H1 (cell line): ENCODE results near the gene SLC22A14. TPM values are rescaled to one million over a fixed set of nuclear protein-coding genes. Genes with fewer than 3 reads are reported as not detected.

Source experiments
- CTCF ChIA-PET: fragments of 300-600 bp; sonication (Branson Sonifier 250); formaldehyde crosslinking; loops from one replicate; lab custom pipeline; 2021; ENCODE audit not compliant: partially characterized antibody; lab: Charles Lee
- POLR2A ChIA-PET: fragments of 300-600 bp; sonication (Branson Sonifier 250); formaldehyde crosslinking; loops from one replicate; lab custom pipeline; 2021; ENCODE audit warnings: inconsistent platforms; ENCODE audit not compliant: partially characterized antibody; lab: Charles Lee
- DNase-seq, 2 experiments: peaks; one replicate each; pipeline versions ENCODE4 v3.0.0 to v3.0.0-alpha.2; 2010 to 2022; ENCODE audit warnings: low spot score in 2 of 2, low read depth in 1 of 2, mixed read lengths in 1 of 2
- FAIRE-seq: peaks from 2 replicates; lab custom pipeline; 2011; peaks lifted over from hg19 to GRCh38; lab: Jason Lieb, UNC
- H2AFZ ChIP-seq: 2 replicates; pipeline ENCODE4 v1.8.1; 2012; ENCODE audit warnings: low read length, inconsistent platforms
- H2AK5ac ChIP-seq: 2 replicates; pipeline ENCODE4 v1.6.1; 2013; ENCODE audit warnings: low read depth, low read length
- H2BK120ac ChIP-seq: replicated peaks from 2 replicates; pipeline ENCODE3; 2013; ENCODE audit warnings: low read depth, low read length, inconsistent platforms
- H2BK12ac ChIP-seq: 2 replicates; pipeline ENCODE4 v1.6.1; 2013; ENCODE audit warnings: low read depth, low read length
- H2BK15ac ChIP-seq: 2 replicates; pipeline ENCODE4 v1.6.1; 2013; ENCODE audit warnings: low read length
- H2BK20ac ChIP-seq: 2 replicates; pipeline ENCODE4 v1.6.1; 2013; ENCODE audit warnings: low read length
- H2BK5ac ChIP-seq: 2 replicates; pipeline ENCODE4 v1.6.1; 2013; ENCODE audit warnings: low read depth, low read length
- H3K14ac ChIP-seq: 2 replicates; pipeline ENCODE4 v1.6.1; 2013; ENCODE audit warnings: inconsistent platforms; ENCODE audit not compliant: insufficient read length
- H3K18ac ChIP-seq: 2 replicates; pipeline ENCODE4 v1.6.1; 2013; ENCODE audit warnings: low read length; ENCODE audit errors: extremely low read depth
- H3K23ac ChIP-seq: 2 replicates; pipeline ENCODE4 v1.6.1; 2013; ENCODE audit warnings: inconsistent platforms; ENCODE audit not compliant: insufficient read length
- H3K23me2 ChIP-seq: 2 replicates; pipeline ENCODE4 v1.6.1; 2013; ENCODE audit warnings: low read depth, low read length
- H3K27ac ChIP-seq: 2 replicates; pipeline ENCODE4 v1.6.1; 2011; ENCODE audit warnings: low read depth, low read length, inconsistent platforms
- H3K27me3 ChIP-seq, 4 experiments: replicated peaks in 1 of 4; 1 replicate in 1 of 4; 2 replicates in 3 of 4; pipeline versions ENCODE4 v1.6.1 to v1.8.1; 2011 to 2013; ENCODE audit warnings: low read length in 3 of 4, mild to moderate bottlenecking in 3 of 4, inconsistent platforms in 2 of 4, mixed read lengths in 2 of 4, moderate library complexity in 1 of 4; ENCODE audit not compliant: control insufficient read depth in 3 of 4, insufficient read depth in 3 of 4; ENCODE audit errors: extremely low read depth in 1 of 4
- H3K36me3 ChIP-seq, 4 experiments: 2 replicates each; pipeline versions ENCODE4 v1.6.1 to v1.8.1; 2011 to 2013; ENCODE audit warnings: mild to moderate bottlenecking in 4 of 4, low read length in 3 of 4, moderate library complexity in 2 of 4, control low read depth in 1 of 4, inconsistent platforms in 1 of 4; ENCODE audit not compliant: insufficient read depth in 4 of 4, control insufficient read depth in 2 of 4
- H3K4ac ChIP-seq: replicated peaks from 2 replicates; pipeline ENCODE3; 2013; ENCODE audit warnings: low read length, low read depth, mixed read lengths, inconsistent platforms; ENCODE audit not compliant: insufficient read length
- H3K4me1 ChIP-seq, 4 experiments: replicated peaks in 1 of 4; 1 replicate in 1 of 4; 2 replicates in 3 of 4; pipeline versions ENCODE4 v1.6.1 to v1.8.1; 2011 to 2013; ENCODE audit warnings: low read length in 3 of 4, inconsistent platforms in 2 of 4, mixed read lengths in 1 of 4; ENCODE audit not compliant: insufficient read depth in 4 of 4, control insufficient read depth in 3 of 4
- H3K4me2 ChIP-seq, 2 experiments: 2 replicates each; pipeline versions ENCODE4 v1.6.1 to v1.8.1; 2011 to 2013; ENCODE audit warnings: low read depth in 2 of 2, low read length in 2 of 2, control low read depth in 1 of 2, inconsistent platforms in 1 of 2, mild to moderate bottlenecking in 1 of 2; ENCODE audit not compliant: insufficient read depth in 1 of 2
- H3K4me3 ChIP-seq, 4 experiments: fragments of 200-600, 300-600 bp in 1 of 4; sonication (generic), shearing (Covaris generic), sonication (Bioruptor Twin) in 1 of 4; 2 replicates each; pipeline versions ENCODE4 v1.5.1 to v1.8.1; 2011 to 2016; ENCODE audit warnings: low read length in 4 of 4, low read depth in 3 of 4, control low read depth in 2 of 4, inconsistent platforms in 2 of 4, mild to moderate bottlenecking in 2 of 4, mixed read lengths in 1 of 4, moderate library complexity in 1 of 4; ENCODE audit not compliant: insufficient read depth in 2 of 4; ENCODE audit errors: extremely low read depth in 1 of 4
- H3K56ac ChIP-seq: replicated peaks from 2 replicates; pipeline ENCODE3; 2013; ENCODE audit warnings: low read depth, mild to moderate bottlenecking, mixed read lengths, low read length, inconsistent platforms; ENCODE audit not compliant: insufficient read length
- H3K79me1 ChIP-seq: 2 replicates; pipeline ENCODE4 v1.6.1; 2013; ENCODE audit warnings: low read depth, low read length, control low read depth
- H3K79me2 ChIP-seq, 2 experiments: 2 replicates each; pipeline versions ENCODE4 v1.6.1 to v1.8.1; 2012 to 2013; ENCODE audit warnings: low read length in 2 of 2, mild to moderate bottlenecking in 2 of 2, inconsistent platforms in 1 of 2; ENCODE audit not compliant: insufficient read depth in 2 of 2, control insufficient read depth in 1 of 2
- H3K9ac ChIP-seq, 4 experiments: replicated peaks in 1 of 4; 1 replicate in 1 of 4; 2 replicates in 3 of 4; pipeline versions ENCODE4 v1.6.1 to v1.8.1; 2011 to 2013; ENCODE audit warnings: low read depth in 3 of 4, low read length in 3 of 4, control low read depth in 2 of 4, mild to moderate bottlenecking in 2 of 4, moderate library complexity in 2 of 4, inconsistent platforms in 1 of 4; ENCODE audit errors: extremely low read depth in 1 of 4
- H3K9me3 ChIP-seq, 2 experiments: 2 replicates each; pipeline versions ENCODE4 v1.6.1 to v1.8.1; 2012 to 2013; ENCODE audit warnings: mild to moderate bottlenecking in 2 of 2, moderate library complexity in 2 of 2, control low read depth in 1 of 2, inconsistent platforms in 1 of 2, low read depth in 1 of 2, low read length in 1 of 2, mixed read lengths in 1 of 2; ENCODE audit not compliant: insufficient read depth in 2 of 2
- H4K20me1 ChIP-seq, 2 experiments: replicated peaks in 1 of 2; 2 replicates each; pipeline versions ENCODE3 to v1.8.1; 2011 to 2013; ENCODE audit warnings: inconsistent platforms in 2 of 2, low read length in 2 of 2, mild to moderate bottlenecking in 1 of 2; ENCODE audit not compliant: insufficient read depth in 2 of 2, control insufficient read depth in 1 of 2
- H4K5ac ChIP-seq: 2 replicates; pipeline ENCODE4 v1.6.1; 2013; ENCODE audit warnings: low read length, low read depth, mixed read lengths, inconsistent platforms; ENCODE audit not compliant: insufficient read length
- H4K8ac ChIP-seq: 2 replicates; pipeline ENCODE4 v1.8.0; 2013; ENCODE audit warnings: mild to moderate bottlenecking, moderate library complexity, low read length, inconsistent platforms; ENCODE audit not compliant: insufficient read depth; ENCODE audit errors: extremely low read depth
- H4K91ac ChIP-seq: replicated peaks from 2 replicates; pipeline ENCODE3; 2013; ENCODE audit warnings: low read length, mixed read lengths, inconsistent platforms; ENCODE audit not compliant: insufficient read length
- CEBPB ChIP-seq: IDR thresholded peaks from 2 replicates; pipeline ENCODE4 v1.6.1; 2012; ENCODE audit warnings: low read depth, low read length
- GTF2F1 ChIP-seq: IDR thresholded peaks from 2 replicates; pipeline ENCODE4 v1.6.1; 2012; ENCODE audit warnings: low read depth, low read length, improper control_type of control experiment, borderline replicate concordance
- MAFK ChIP-seq: IDR thresholded peaks from 2 replicates; pipeline ENCODE4 v1.6.1; 2012; ENCODE audit warnings: low read depth, mild to moderate bottlenecking, improper control_type of control experiment, low read length
- SRF ChIP-seq: IDR thresholded peaks from 2 replicates; pipeline ENCODE4 v1.6.1; 2011; ENCODE audit warnings: mild to moderate bottlenecking, low read depth, low read length, moderate library complexity
- SUZ12 ChIP-seq: fragments of 200-600 bp; sonication (generic); IDR thresholded peaks from 2 replicates; pipeline ENCODE4 v1.6.1; 2012; ENCODE audit warnings: mild to moderate bottlenecking, inconsistent platforms, low read length, moderate library complexity, mixed read lengths
- TAF7 ChIP-seq: optimal IDR thresholded peaks from 2 replicates; pipeline ENCODE3; 2011; ENCODE audit warnings: low read depth, mild to moderate bottlenecking, inconsistent platforms, low read length, moderate library complexity, borderline replicate concordance
- TBP ChIP-seq: IDR thresholded peaks from 2 replicates; pipeline ENCODE4 v1.6.1; 2011; ENCODE audit warnings: low read depth, low read length, improper control_type of control experiment
- WGBS, 2 experiments: shearing (Covaris generic) in 1 of 2; methylation state at CpG; one replicate each; pipeline versions ENCODE4 v1.1.6 to v1.1.7; 2013 to 2015; ENCODE audit warnings: low lambda C conversion rate in 2 of 2, mixed read lengths in 2 of 2, inconsistent platforms in 1 of 2, low coverage in 1 of 2, missing lambda C conversion rate in 1 of 2; ENCODE audit not compliant: insufficient replicate concordance in 2 of 2, insufficient coverage in 1 of 2, insufficient read length in 1 of 2; ENCODE audit errors: extremely low coverage in 1 of 2, missing lambda C conversion rate in 1 of 2; 5-methylcytosine and 5-hydroxymethylcytosine counted together
- polyA plus RNA-seq, 7 experiments: library from polyadenylated mRNA; depleted of rRNA in 3 of 7; stranded (reverse) in 5 of 7; unstranded in 2 of 7; fragments of >200 nt in 5 of 7; fragments of 200-250 nt in 2 of 7; gene quantifications; 1 replicate in 5 of 7; 2 replicates in 1 of 7; 4 replicates in 1 of 7; pipeline versions ENCODE4 v1.2.1 to v1.2.3, GENCODE V29; 2011 to 2013; ENCODE audit warnings: missing spikeins in 2 of 7, mixed read lengths in 2 of 7
- total RNA-seq: library from RNA; stranded (reverse); fragmentation: NEBNext Ultra II Directional; extraction: Animal tissue kit (Norgen Biotek cat#: 25700); gene quantifications from 2 replicates; pipeline ENCODE4 v1.2.1, GENCODE V29; 2021

Gene SLC22A14
- total and polyA plus RNA-seq, 2 of the 8 experiments (the other 6 are each of a cell fraction or from before 2014, with no cell fraction given), result 0.03 TPM; not detected in 1

DNA sequence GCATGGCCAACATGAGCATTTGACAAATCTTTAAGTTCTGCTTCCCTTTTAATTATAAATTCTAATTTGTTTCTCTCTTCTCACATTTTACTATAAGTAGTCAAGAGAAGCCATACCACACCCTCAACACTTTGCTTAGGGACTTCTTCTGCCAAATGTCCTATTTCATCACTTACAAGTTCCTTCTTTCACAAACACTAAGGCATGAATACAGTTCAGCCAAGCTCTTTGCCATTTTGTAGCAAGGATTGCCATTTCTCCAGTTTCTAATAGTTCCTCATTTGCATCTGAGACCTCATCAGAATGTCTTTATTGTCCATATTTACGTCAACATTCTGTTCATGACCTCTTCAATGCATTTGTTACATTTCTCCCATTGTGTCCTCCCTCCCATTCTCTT, 29.4 kb downstream of the SLC22A14 start:
- no peaks in the 10 kb centered on the region for H3K27me3 ChIP-seq
- no peak overlapping the region for H3K56ac ChIP-seq
- TF ChIP-seq SRF, result no peak
- no peak for TF ChIP-seq GTF2F1
- no peak for TF ChIP-seq TAF7
- no peak for TF ChIP-seq SUZ12
- no peak for TF ChIP-seq TBP
- TF ChIP-seq CEBPB, result no peak
- no peak for TF ChIP-seq MAFK
- no peaks in the 10 kb centered on the region for H3K79me2 ChIP-seq
- H3K23ac ChIP-seq, result no peak overlapping the region
- WGBS, 2 experiments, result 89% methylated on average over 1 of the region's 1 CpG; no CpG with 5 or more reads in 1 of the 2 experiments
- no peak for DNase-seq
- no peak overlapping the region for H2AK5ac ChIP-seq
- no peak for FAIRE-seq
- no peak overlapping the region for H3K18ac ChIP-seq
- H3K79me1 ChIP-seq, result no peaks in the 10 kb centered on the region
- no peak overlapping the region for H4K8ac ChIP-seq
- no peaks in the 10 kb centered on the region for H3K9me3 ChIP-seq
- H2AFZ ChIP-seq, result no peak overlapping the region
- H4K20me1 ChIP-seq, result no peaks in the 10 kb centered on the region
- H3K4me2 ChIP-seq, result no peak overlapping the region
- no peak overlapping the region for H4K5ac ChIP-seq
- no peak overlapping the region for H4K91ac ChIP-seq
- H3K36me3 ChIP-seq, result no peaks in the 10 kb centered on the region
- no peak overlapping the region for H3K4me3 ChIP-seq
- no peak overlapping the region for H2BK120ac ChIP-seq
- H3K4me1 ChIP-seq, result peaks cover 0 to 4% (median 0%) of the 10 kb centered on the region in 4 experiments; a peak in 3 of 7 replicates
- H3K14ac ChIP-seq, result no peak overlapping the region
- H2BK15ac ChIP-seq, result no peak overlapping the region
- ChIA-PET POLR2A (no interaction called here), CTCF (no interaction called here)
- no peaks in the 10 kb centered on the region; the same call in 1 of the 2 replicates for H3K23me2 ChIP-seq
- no peak overlapping the region for H3K27ac ChIP-seq
- no peak overlapping the region for H3K9ac ChIP-seq
- no peak overlapping the region for H2BK5ac ChIP-seq
- no peak overlapping the region for H2BK12ac ChIP-seq
- H2BK20ac ChIP-seq, result no peak overlapping the region
- H3K4ac ChIP-seq, result no peak overlapping the region
